ENCODE data around the gene LY6G6D. TPM values are rescaled to one million over a fixed set of nuclear protein-coding genes. Genes with fewer than 3 reads are reported as not detected.

Gene LY6G6D
- total RNA-seq, 1 experiment from 2014 or later = not detected

- CTCF ChIA-PET = no interaction called here
- no peak for ATAC-seq
- POLR2A ChIA-PET (ENCODE audit: unreplicated experiment) = no interaction called here
Measured at GRCh38 chr6:31691564-31692108, 23.5 kb upstream of the LY6G6D start.

GRCh38 chr6:31692353-31692752, 22.8 kb upstream of the LY6G6D start:
- no peaks in the 10 kb centered on the region for H3K79me2 ChIP-seq (ENCODE audit: low read length)
- H3K27ac ChIP-seq (ENCODE audit: low read length) = no peak overlapping the region
- no peak overlapping the region for H3K9ac ChIP-seq (ENCODE audit: low read length)
- no peaks in the 10 kb centered on the region for H3K9me2 ChIP-seq (replicated peaks; ENCODE audit: low read length)
- no peaks in the 10 kb centered on the region for H3K27me3 ChIP-seq (ENCODE audit: low read length)
- no peak for ATAC-seq
- H3F3A ChIP-seq (ENCODE audit: low read length, unreplicated experiment) = no peaks in the 10 kb centered on the region
- intact Hi-C loops (cut with micrococcal nuclease) = no loop called here
- no peak overlapping the region for H2AFZ ChIP-seq (ENCODE audit: low read length)
- ChIA-PET POLR2A (ENCODE audit: unreplicated experiment) (no interaction called here), CTCF (no interaction called here)
- no peak overlapping the region for H3K4me2 ChIP-seq (ENCODE audit: low read length)
- H3K9me3 ChIP-seq (ENCODE audit: low read length) = no peaks in the 10 kb centered on the region
- BruUV-seq (replicated peaks) = no TSS peak
- no peak for DNase-seq
- H3K4me1 ChIP-seq (ENCODE audit: insufficient read depth, low read length) = 0 out of 2 replicates have a peak, but pooled peaks cover 3% of the 10 kb centered on the region
- H3K4me3 ChIP-seq (ENCODE audit: low read length) = no peak overlapping the region
- H4K20me1 ChIP-seq (ENCODE audit: low read length) = no peaks in the 10 kb centered on the region
- no peak for TF ChIP-seq EZH2 (IDR thresholded peaks at IDR 0.05; ENCODE audit: low read length, unreplicated experiment)
- TF ChIP-seq CTCF (conservative IDR thresholded peaks at IDR 0.05; ENCODE audit: low read depth, low read length) = no peak
- no peak for TF ChIP-seq EZH2phosphoT487 (IDR thresholded peaks at IDR 0.05; ENCODE audit: borderline replicate concordance, low read length)
- H3K36me3 ChIP-seq (ENCODE audit: low read depth, low read length) = peaks cover 8% of the 10 kb centered on the region; the same call in 1 of the 2 replicates

More at GRCh38 chr6:31691564-31692108, 23.5 kb upstream of the LY6G6D start:
- Histone ChIP-seq H3K4me3 (ENCODE audit: low read length) (no peak overlapping the region), H3F3A (ENCODE audit: low read length, unreplicated experiment) (no peaks in the 10 kb centered on the region), H3K27ac (ENCODE audit: low read length) (no peak overlapping the region), H2AFZ (ENCODE audit: low read length) (no peak overlapping the region), H3K27me3 (ENCODE audit: low read length) (no peaks in the 10 kb centered on the region), H3K9ac (ENCODE audit: low read length) (no peak overlapping the region), H3K79me2 (ENCODE audit: low read length) (no peaks in the 10 kb centered on the region), H3K9me2 (replicated peaks; ENCODE audit: low read length) (no peaks in the 10 kb centered on the region), H3K4me2 (ENCODE audit: low read length) (no peak overlapping the region), H3K4me1 (ENCODE audit: insufficient read depth, low read length) (0 out of 2 replicates have a peak, but pooled peaks cover 3% of the 10 kb centered on the region), H3K9me3 (ENCODE audit: low read length) (no peaks in the 10 kb centered on the region), H4K20me1 (ENCODE audit: low read length) (no peaks in the 10 kb centered on the region), H3K36me3 (ENCODE audit: low read depth, low read length) (peaks cover 9% of the 10 kb centered on the region; the same call in 1 of the 2 replicates)
- no TSS peak for BruUV-seq (replicated peaks)
- DNase-seq = no peak
- intact Hi-C loops (cut with micrococcal nuclease) = no loop called here
- TF ChIP-seq EZH2 (IDR thresholded peaks at IDR 0.05; ENCODE audit: low read length, unreplicated experiment) (no peak), CTCF (conservative IDR thresholded peaks at IDR 0.05; ENCODE audit: low read depth, low read length) (no peak), EZH2phosphoT487 (IDR thresholded peaks at IDR 0.05; ENCODE audit: borderline replicate concordance, low read length) (no peak)

DNA sequence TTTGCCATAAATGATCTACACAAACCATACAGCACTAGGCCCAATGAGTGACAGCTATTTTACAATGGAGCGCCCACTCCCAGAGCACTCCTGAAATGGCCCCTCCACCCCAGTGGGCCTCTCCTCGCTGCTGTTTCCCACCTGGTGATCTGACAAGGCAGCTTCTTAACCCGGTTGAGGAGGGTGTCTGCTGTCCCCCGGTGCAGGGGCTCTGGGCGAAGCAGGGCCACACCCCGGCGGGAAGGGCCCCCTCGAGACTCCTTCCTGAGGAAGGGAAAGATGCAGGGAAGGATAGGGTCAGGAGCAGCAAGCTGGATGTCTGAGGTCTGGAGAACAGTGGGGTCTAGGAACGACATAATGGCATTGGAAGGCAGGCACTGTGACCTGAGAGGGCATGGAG, 22.3 kb upstream of the LY6G6D start:
- Histone ChIP-seq H3K4me3 (ENCODE audit: low read length) (no peak overlapping the region), H3K27me3 (ENCODE audit: low read length) (no peaks in the 10 kb centered on the region), H3K4me2 (ENCODE audit: low read length) (no peak overlapping the region), H4K20me1 (ENCODE audit: low read length) (no peaks in the 10 kb centered on the region), H3K9me3 (ENCODE audit: low read length) (no peaks in the 10 kb centered on the region), H3K9ac (ENCODE audit: low read length) (no peak overlapping the region), H3F3A (ENCODE audit: low read length, unreplicated experiment) (no peaks in the 10 kb centered on the region), H3K27ac (ENCODE audit: low read length) (no peak overlapping the region), H3K4me1 (ENCODE audit: insufficient read depth, low read length) (0 out of 2 replicates have a peak, but pooled peaks cover 3% of the 10 kb centered on the region), H3K36me3 (ENCODE audit: low read depth, low read length) (peaks cover 8% of the 10 kb centered on the region; the same call in 1 of the 2 replicates), H2AFZ (ENCODE audit: low read length) (no peak overlapping the region), H3K79me2 (ENCODE audit: low read length) (no peaks in the 10 kb centered on the region), H3K9me2 (replicated peaks; ENCODE audit: low read length) (no peaks in the 10 kb centered on the region)
- BruUV-seq (replicated peaks) = no TSS peak
- DNase-seq (no peak), ATAC-seq (no peak)
- ChIA-PET POLR2A (ENCODE audit: unreplicated experiment) (no interaction called here), CTCF (no interaction called here)
- intact Hi-C loops (cut with micrococcal nuclease) = no loop called here
- TF ChIP-seq EZH2phosphoT487 (IDR thresholded peaks at IDR 0.05; ENCODE audit: borderline replicate concordance, low read length) (no peak), CTCF (conservative IDR thresholded peaks at IDR 0.05; ENCODE audit: low read depth, low read length) (no peak), EZH2 (IDR thresholded peaks at IDR 0.05; ENCODE audit: low read length, unreplicated experiment) (no peak)

Data from PC-3 (cell line).